Hematopoietic multipotent progenitor cell treated with erythropoietin and hydrocortisone succinate and interleukin-3 and kit ligand, for 8 days (in vitro differentiated cells): ENCODE results near the gene COMMD3.
A peak's percentile ranks its signal among the peaks of the same experiment; 100 is the strongest.

Source experiments
- DNase-seq: peaks from one replicate; pipeline ENCODE4 v3.0.0-alpha.2; 2015

The COMMD3 gene

GRCh38 chr10:22320591-22321155, 4.5 kb downstream of the COMMD3 start, which contains the start of gene BMI1:
Gene BMI1, plus strand, starts transcription at chr10:22321099. Its CDS starts 5,351 bp downstream, at chr10:22326450.
- peak; percentile 74 for DNase-seq

GRCh38 chr10:22321156-22321923, 5.2 kb downstream of the COMMD3 start:
- peak; percentile 67 for DNase-seq

GRCh38 chr10:22321924-22322640, 5.9 kb downstream of the COMMD3 start:
- peak; percentile 17 for DNase-seq

GRCh38 chr10:22322641-22323160, 6.5 kb downstream of the COMMD3 start:
- DNase-seq, result no peak

GRCh38 chr10:22323538-22324305, 7.5 kb downstream of the COMMD3 start:
- DNase-seq, result peak; percentile 5

- DNase-seq, result peak; percentile 7
Observed at GRCh38 chr10:22324413-22324812, 8.2 kb downstream of the COMMD3 start.

- no peak for DNase-seq
Observed at GRCh38 chr10:22324893-22325271, 8.7 kb downstream of the COMMD3 start.

GRCh38 chr10:22325272-22326144, 9.3 kb downstream of the COMMD3 start:
- DNase-seq, result peak; percentile 61

GRCh38 chr10:22326145-22326702, 10.0 kb downstream of the COMMD3 start:
- no peak for DNase-seq

GRCh38 chr10:22329150-22329549, 13.0 kb downstream of the COMMD3 start:
- DNase-seq, result no peak

- no peak for DNase-seq
Observed at GRCh38 chr10:22332116-22332692, 16.0 kb downstream of the COMMD3 start.

GRCh38 chr10:22333167-22333974, 17.2 kb downstream of the COMMD3 start:
- DNase-seq, result no peak

GRCh38 chr10:22333975-22334282, 17.7 kb downstream of the COMMD3 start:
- DNase-seq, result no peak

- peak; percentile 19 for DNase-seq
Observed at GRCh38 chr10:22334414-22335172, 18.4 kb downstream of the COMMD3 start.

GRCh38 chr10:22335173-22335933, 19.2 kb downstream of the COMMD3 start:
- peak; percentile 77 for DNase-seq

GRCh38 chr10:22338185-22338900, 22.2 kb downstream of the COMMD3 start:
- DNase-seq, result peak; percentile 13

- peak; percentile 9 for DNase-seq
Observed at GRCh38 chr10:22338931-22339330, 22.7 kb downstream of the COMMD3 start.

GRCh38 chr10:22339761-22340328, 23.7 kb downstream of the COMMD3 start:
- DNase-seq, result no peak
